ENCODE results near the gene LCORL.
"Not testable (repeated sequence)": the region's sequence is repeated elsewhere in the genome, so short reads cannot be mapped to it uniquely, and the experiment has no call there.

The LCORL gene

GRCh38 chr4:18039113-18039512, 17.6 kb upstream of the LCORL start:
- Mint-ChIP-seq H3K27ac (ENCODE audit: low read depth) (no peak overlapping the region), H3K9me3 (no peaks in the 10 kb centered on the region), H3K4me3 (no peak overlapping the region), H3K27me3 (peaks cover 58% of the 10 kb centered on the region), H3K4me1 (peaks cover 5% of the 10 kb centered on the region), H3K36me3 (ENCODE audit: insufficient read depth) (no peaks in the 10 kb centered on the region)
- ATAC-seq (replicated peaks; ENCODE audit: extremely low read depth, poor library complexity, severe bottlenecking) (no peak), DNase-seq (ENCODE audit: low spot score in 2 of 2) (no peak)

GRCh38 chr4:18036369-18036768, 14.8 kb upstream of the LCORL start:
- not testable (repeated sequence) for H3K36me3 Mint-ChIP-seq (ENCODE audit: insufficient read depth); H3K9me3 Mint-ChIP-seq; H3K27ac Mint-ChIP-seq (ENCODE audit: low read depth); ATAC-seq (replicated peaks; ENCODE audit: extremely low read depth, poor library complexity, severe bottlenecking); H3K4me1 Mint-ChIP-seq; DNase-seq (ENCODE audit: low spot score in 2 of 2); H3K4me3 Mint-ChIP-seq
- peaks cover 70% of the 10 kb centered on the region for H3K27me3 Mint-ChIP-seq

- no peaks in the 10 kb centered on the region for H3K36me3 Mint-ChIP-seq (ENCODE audit: insufficient read depth)
- DNase-seq (ENCODE audit: low spot score in 2 of 2) (no peak), ATAC-seq (replicated peaks; ENCODE audit: extremely low read depth, poor library complexity, severe bottlenecking) (no peak)
- no peak overlapping the region for H3K4me3 Mint-ChIP-seq
- H3K27ac Mint-ChIP-seq (ENCODE audit: low read depth): no peak overlapping the region
- H3K9me3 Mint-ChIP-seq: no peaks in the 10 kb centered on the region
- H3K4me1 Mint-ChIP-seq: peaks cover under 1% of the 10 kb centered on the region
- peaks cover 72% of the 10 kb centered on the region for H3K27me3 Mint-ChIP-seq
Observed at GRCh38 chr4:18034099-18034498, 12.5 kb upstream of the LCORL start.

GRCh38 chr4:18033111-18034085, 11.8 kb upstream of the LCORL start:
- Mint-ChIP-seq H3K4me3 (no peak overlapping the region), H3K36me3 (ENCODE audit: insufficient read depth) (no peaks in the 10 kb centered on the region), H3K9me3 (no peaks in the 10 kb centered on the region), H3K27ac (ENCODE audit: low read depth) (no peak overlapping the region), H3K4me1 (no peaks in the 10 kb centered on the region), H3K27me3 (peaks cover 65% of the 10 kb centered on the region)
- DNase-seq (ENCODE audit: low spot score in 2 of 2): no peak
- ATAC-seq (replicated peaks; ENCODE audit: extremely low read depth, poor library complexity, severe bottlenecking): no peak

GRCh38 chr4:18025288-18025687, 3.7 kb upstream of the LCORL start:
- H3K27ac Mint-ChIP-seq (ENCODE audit: low read depth): no peak overlapping the region
- H3K9me3 Mint-ChIP-seq: no peaks in the 10 kb centered on the region
- H3K4me1 Mint-ChIP-seq: peaks cover 15% of the 10 kb centered on the region
- ATAC-seq (replicated peaks; ENCODE audit: extremely low read depth, poor library complexity, severe bottlenecking): no peak
- peaks cover 6% of the 10 kb centered on the region for H3K36me3 Mint-ChIP-seq (ENCODE audit: insufficient read depth)
- no peak overlapping the region for H3K4me3 Mint-ChIP-seq
- DNase-seq (ENCODE audit: low spot score in 2 of 2): no peak
- H3K27me3 Mint-ChIP-seq: peaks cover 4% of the 10 kb centered on the region

GRCh38 chr4:18022572-18023050, 1.1 kb upstream of the LCORL start:
- peak overlapping the region; percentile 85 for H3K4me3 Mint-ChIP-seq
- no peaks in the 10 kb centered on the region for H3K27me3 Mint-ChIP-seq
- H3K9me3 Mint-ChIP-seq: no peaks in the 10 kb centered on the region
- peaks cover 25% of the 10 kb centered on the region for H3K4me1 Mint-ChIP-seq
- no peak for DNase-seq (ENCODE audit: low spot score in 2 of 2)
- ATAC-seq (replicated peaks; ENCODE audit: extremely low read depth, poor library complexity, severe bottlenecking): no peak
- peak overlapping the region; percentile 55 for H3K27ac Mint-ChIP-seq (ENCODE audit: low read depth)
- H3K36me3 Mint-ChIP-seq (ENCODE audit: insufficient read depth): peaks cover 6% of the 10 kb centered on the region

- DNase-seq (ENCODE audit: low spot score in 2 of 2): no peak
- no peak for ATAC-seq (replicated peaks; ENCODE audit: extremely low read depth, poor library complexity, severe bottlenecking)
- peaks cover 6% of the 10 kb centered on the region for H3K36me3 Mint-ChIP-seq (ENCODE audit: insufficient read depth)
- H3K27ac Mint-ChIP-seq (ENCODE audit: low read depth): peak overlapping the region; percentile 55
- H3K4me3 Mint-ChIP-seq: peak overlapping the region; percentile 85
- H3K27me3 Mint-ChIP-seq: no peaks in the 10 kb centered on the region
- H3K4me1 Mint-ChIP-seq: peaks cover 25% of the 10 kb centered on the region
- H3K9me3 Mint-ChIP-seq: no peaks in the 10 kb centered on the region
Observed at GRCh38 chr4:18021470-18021719, 160 bp downstream of the LCORL start.

- Mint-ChIP-seq H3K4me3 (peak overlapping the region; percentile 85), H3K27ac (ENCODE audit: low read depth) (peak overlapping the region; percentile 55), H3K27me3 (no peaks in the 10 kb centered on the region), H3K36me3 (ENCODE audit: insufficient read depth) (peaks cover 6% of the 10 kb centered on the region), H3K4me1 (peaks cover 28% of the 10 kb centered on the region), H3K9me3 (no peaks in the 10 kb centered on the region)
- DNase-seq (ENCODE audit: low spot score in 2 of 2) (peak in 1 of 2 donors; percentile 18), ATAC-seq (replicated peaks; ENCODE audit: extremely low read depth, poor library complexity, severe bottlenecking) (no peak)
Observed at GRCh38 chr4:18020671-18021469, 685 bp downstream of the LCORL start.

GRCh38 chr4:18020145-18020670, 1.3 kb downstream of the LCORL start:
- DNase-seq (ENCODE audit: low spot score in 2 of 2) (no peak), ATAC-seq (replicated peaks; ENCODE audit: extremely low read depth, poor library complexity, severe bottlenecking) (no peak)
- no peaks in the 10 kb centered on the region for H3K27me3 Mint-ChIP-seq
- H3K4me1 Mint-ChIP-seq: peaks cover 35% of the 10 kb centered on the region
- peak overlapping the region; percentile 85 for H3K4me3 Mint-ChIP-seq
- peaks cover 6% of the 10 kb centered on the region for H3K36me3 Mint-ChIP-seq (ENCODE audit: insufficient read depth)
- peak overlapping the region; percentile 55 for H3K27ac Mint-ChIP-seq (ENCODE audit: low read depth)
- H3K9me3 Mint-ChIP-seq: no peaks in the 10 kb centered on the region

- Mint-ChIP-seq H3K36me3 (ENCODE audit: insufficient read depth) (no peaks in the 10 kb centered on the region), H3K4me3 (no peak overlapping the region), H3K4me1 (peaks cover 46% of the 10 kb centered on the region), H3K27ac (ENCODE audit: low read depth) (no peak overlapping the region), H3K9me3 (no peaks in the 10 kb centered on the region), H3K27me3 (no peaks in the 10 kb centered on the region)
- no peak for ATAC-seq (replicated peaks; ENCODE audit: extremely low read depth, poor library complexity, severe bottlenecking)
- DNase-seq (ENCODE audit: low spot score in 2 of 2): no peak
Observed at GRCh38 chr4:18014269-18014668, 7.3 kb downstream of the LCORL start.

GRCh38 chr4:18012807-18013462, 8.6 kb downstream of the LCORL start:
- H3K36me3 Mint-ChIP-seq (ENCODE audit: insufficient read depth): peaks cover 2% of the 10 kb centered on the region
- H3K4me1 Mint-ChIP-seq: peaks cover 50% of the 10 kb centered on the region
- no peaks in the 10 kb centered on the region for H3K27me3 Mint-ChIP-seq

GRCh38 chr4:18012134-18012806, 9.3 kb downstream of the LCORL start:
- ATAC-seq (replicated peaks; ENCODE audit: extremely low read depth, poor library complexity, severe bottlenecking) (no peak), DNase-seq (ENCODE audit: low spot score in 2 of 2) (no peak)
- H3K4me1 Mint-ChIP-seq: peaks cover 50% of the 10 kb centered on the region
- H3K27me3 Mint-ChIP-seq: no peaks in the 10 kb centered on the region
- H3K4me3 Mint-ChIP-seq: no peak overlapping the region
- H3K36me3 Mint-ChIP-seq (ENCODE audit: insufficient read depth): peaks cover 2% of the 10 kb centered on the region
- H3K27ac Mint-ChIP-seq (ENCODE audit: low read depth): no peak overlapping the region
- H3K9me3 Mint-ChIP-seq: no peaks in the 10 kb centered on the region

More at GRCh38 chr4:18012807-18013462, 8.6 kb downstream of the LCORL start:
- no peak overlapping the region for H3K27ac Mint-ChIP-seq (ENCODE audit: low read depth)
- no peak for DNase-seq (ENCODE audit: low spot score in 2 of 2)
- ATAC-seq (replicated peaks; ENCODE audit: extremely low read depth, poor library complexity, severe bottlenecking): no peak
- no peaks in the 10 kb centered on the region for H3K9me3 Mint-ChIP-seq
- no peak overlapping the region for H3K4me3 Mint-ChIP-seq

Measured in central memory CD8-positive, alpha-beta T cell (primary cell).